NCI-H1092 (cell line): ENCODE measurements around the gene SNRPA1.
"Not testable (repeated sequence)": the region's sequence is repeated elsewhere in the genome, so short reads cannot be mapped to it uniquely, and the experiment has no call there.

Experiments used
- DNase-seq: peaks from one replicate; lab custom pipeline; 2025; lab: John Stamatoyannopoulos, UW

SNRPA1 gene

GRCh38 chr15:101293122-101293521, 1.9 kb downstream of the SNRPA1 start:
- no peak for DNase-seq

DNA sequence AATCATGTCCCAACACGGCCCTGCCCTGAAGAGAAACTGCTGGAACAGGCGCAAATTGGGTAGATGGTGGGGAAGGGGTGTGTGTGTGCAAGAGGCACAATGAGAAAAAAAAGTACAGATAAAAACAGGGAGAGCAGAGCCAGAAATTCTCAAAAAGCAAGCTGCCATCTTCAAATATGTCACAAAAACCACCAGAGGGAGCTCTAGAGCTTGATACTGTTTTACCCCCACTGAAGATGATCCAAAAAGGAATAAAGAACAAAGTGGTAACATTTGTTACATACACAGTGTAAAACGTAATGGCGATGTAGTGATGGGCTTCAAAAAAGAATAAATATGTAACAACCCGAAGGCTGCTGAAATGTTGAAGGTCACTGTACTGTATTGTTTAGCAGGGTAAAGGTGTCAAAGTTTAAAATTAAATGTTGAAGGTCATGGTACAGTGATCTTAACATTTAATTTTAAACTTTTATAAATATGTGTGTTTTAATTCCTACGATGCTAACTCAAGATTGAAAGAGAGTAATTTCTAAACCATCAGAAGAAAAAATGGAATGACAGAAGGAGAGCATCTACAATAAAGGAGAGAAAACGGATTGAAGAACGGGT, 6.0 kb downstream of the SNRPA1 start:
- DNase-seq, result peak; percentile 9

DNA sequence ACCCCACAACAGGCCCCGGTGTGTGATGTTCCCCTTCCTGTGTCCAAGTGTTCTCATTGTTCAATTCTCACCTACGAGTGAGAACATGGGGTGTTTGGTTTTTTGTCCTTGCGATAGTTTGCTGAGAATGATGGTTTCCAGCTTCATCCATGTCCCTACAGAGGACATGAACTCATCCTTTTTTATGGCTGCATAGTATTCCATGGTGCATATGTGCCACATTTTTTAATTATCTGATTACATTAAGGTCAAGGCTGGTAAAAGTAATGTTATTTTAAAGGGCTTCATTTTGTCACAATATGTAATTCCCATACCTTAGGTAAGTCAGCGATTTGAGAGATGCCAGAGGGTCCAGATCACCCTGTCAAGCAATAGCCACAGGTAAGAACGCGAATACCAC, 7.7 kb downstream of the SNRPA1 start:
- not testable (repeated sequence) for DNase-seq

GRCh38 chr15:101286471-101287114, 8.5 kb downstream of the SNRPA1 start:
- DNase-seq, result no peak

DNA sequence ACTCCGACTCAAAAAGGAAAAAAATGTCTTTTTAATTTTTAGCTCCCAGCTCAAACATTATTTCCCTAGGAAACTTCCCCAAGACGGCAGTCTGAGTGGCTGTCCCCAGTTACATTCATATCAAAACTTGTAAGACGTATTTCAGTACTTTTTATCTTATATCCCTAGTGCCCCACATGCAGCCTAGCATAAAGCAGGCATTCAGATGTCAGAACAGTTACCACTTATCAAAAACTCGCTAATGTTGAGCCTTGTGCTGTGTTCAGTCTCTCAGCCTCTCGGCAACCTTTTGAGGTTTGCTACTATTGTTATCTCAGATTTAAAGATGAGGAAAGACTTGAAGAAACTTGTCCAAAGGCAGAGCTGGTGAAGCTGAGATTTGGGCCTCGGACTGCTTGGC, 11.1 kb downstream of the SNRPA1 start:
- no peak for DNase-seq

DNA sequence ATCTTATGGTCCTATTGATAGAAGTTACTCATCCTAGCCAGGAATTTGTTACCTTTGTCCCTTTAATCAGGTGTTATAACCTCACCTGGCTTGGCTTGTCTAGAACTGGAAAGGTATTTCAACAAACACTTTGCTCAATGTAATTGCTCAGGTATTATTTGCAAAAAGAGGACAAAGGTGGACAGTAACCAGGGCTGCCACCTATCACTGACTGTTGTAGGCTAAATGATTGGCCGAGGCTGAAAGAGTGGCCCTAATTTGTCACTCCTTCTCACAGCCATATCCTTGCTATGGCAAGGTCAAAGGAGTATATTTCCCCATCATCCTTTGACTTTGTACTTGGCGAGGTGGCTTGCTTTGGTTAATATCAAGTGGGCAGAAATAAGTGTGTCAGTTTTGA, 15.0 kb downstream of the SNRPA1 start:
- DNase-seq, result no peak

DNA sequence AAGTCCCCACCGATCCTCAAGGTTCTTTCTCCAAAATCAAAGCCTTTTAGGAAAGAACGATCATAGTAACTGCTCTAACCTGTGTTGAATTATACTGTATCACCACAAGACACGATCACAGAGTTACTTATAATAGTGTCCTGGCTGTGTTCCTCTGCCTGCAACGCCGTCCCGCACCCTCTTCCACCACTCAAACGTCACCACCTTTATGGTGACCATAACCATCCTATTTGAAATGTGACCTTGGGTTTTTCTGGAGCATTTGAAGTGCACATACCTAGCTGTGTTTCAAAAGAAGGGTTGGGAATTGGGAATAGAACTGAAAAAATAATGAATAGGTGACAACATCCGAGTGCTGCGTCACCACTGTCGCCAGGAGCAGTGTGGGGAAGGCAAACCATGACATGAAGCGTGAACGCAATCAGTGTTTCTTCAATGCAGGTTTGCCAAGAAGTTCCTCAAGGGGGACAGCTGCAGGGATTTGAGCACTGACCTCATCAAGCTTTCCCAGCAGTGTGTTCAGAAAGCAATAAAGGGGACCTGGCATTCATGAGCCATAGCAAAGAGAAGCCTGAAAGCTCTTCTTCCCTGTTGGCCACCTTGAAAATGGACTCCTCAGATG, 17.0 kb downstream of the SNRPA1 start:
- DNase-seq, result no peak

DNA sequence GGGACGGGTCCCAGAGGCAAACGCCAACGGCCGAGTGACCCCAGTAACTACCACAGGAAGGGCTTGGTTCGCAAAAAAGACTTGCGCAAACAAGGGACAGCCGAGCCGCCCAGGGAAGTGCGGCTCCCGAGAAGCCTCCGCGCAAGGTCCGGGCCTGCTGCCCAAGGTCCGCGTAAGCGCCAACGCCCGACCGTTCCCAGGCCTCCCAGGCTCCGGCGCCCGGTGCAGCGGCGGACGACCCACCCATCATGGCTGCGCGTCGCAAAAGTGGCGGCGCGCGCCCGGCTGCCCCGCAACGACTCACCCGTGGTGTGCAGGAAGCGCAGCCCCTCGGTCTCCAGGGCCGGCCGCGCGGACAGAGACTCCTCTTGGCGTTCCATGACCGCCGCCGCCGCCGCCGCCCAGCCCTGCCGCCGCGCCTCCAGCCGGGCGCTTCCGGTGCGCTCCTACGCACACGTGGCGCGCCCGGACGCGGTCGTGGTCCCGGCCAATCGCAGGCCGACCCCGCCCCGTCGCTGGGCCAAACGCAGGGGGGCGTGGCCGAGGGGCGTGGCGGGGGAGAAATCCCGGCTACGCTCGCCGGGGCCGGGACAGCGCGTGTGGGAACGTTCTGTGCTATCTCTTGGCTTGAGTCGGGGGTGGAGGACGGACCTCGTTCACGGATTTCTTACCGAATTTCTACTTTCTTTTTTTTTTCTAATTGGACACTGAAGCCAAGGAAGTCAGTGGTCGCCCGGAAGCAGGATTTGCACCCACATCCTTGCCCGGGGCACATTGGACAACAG, 17.8 kb downstream of the SNRPA1 start, which contains the start of gene SELENOS:
Gene SELENOS, minus strand, starts transcription at position 448 of the 785 bp plus-strand sequence. Its CDS starts 68 bp downstream, at position 380.
- peak; percentile 71 for DNase-seq

DNA sequence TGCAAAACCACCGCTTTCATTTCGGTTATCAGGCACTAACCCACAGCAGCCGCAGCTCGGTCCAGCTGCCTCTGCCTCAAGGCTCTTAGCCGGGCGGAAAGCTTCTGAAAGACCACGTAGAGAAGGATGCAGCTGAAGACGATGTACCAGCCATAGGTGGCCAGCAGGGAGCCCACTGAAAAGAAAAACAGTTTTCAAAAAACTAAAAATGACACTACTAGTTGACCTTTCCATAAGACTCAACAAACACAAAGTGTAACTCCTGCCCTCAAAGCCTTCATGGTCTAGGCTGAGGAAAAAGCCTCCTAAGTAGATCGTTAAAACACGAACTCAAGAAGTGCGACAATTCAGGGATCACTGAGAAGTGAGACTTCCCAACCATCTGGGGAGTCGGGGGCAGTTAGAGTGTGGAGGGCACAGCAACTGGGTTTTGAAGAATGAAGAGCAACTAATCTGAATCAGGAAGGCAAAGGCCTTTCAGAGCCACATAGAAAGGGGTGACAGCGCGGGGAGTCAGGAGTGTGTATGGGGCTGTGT, 18.5 kb downstream of the SNRPA1 start:
- DNase-seq, result no peak

DNA sequence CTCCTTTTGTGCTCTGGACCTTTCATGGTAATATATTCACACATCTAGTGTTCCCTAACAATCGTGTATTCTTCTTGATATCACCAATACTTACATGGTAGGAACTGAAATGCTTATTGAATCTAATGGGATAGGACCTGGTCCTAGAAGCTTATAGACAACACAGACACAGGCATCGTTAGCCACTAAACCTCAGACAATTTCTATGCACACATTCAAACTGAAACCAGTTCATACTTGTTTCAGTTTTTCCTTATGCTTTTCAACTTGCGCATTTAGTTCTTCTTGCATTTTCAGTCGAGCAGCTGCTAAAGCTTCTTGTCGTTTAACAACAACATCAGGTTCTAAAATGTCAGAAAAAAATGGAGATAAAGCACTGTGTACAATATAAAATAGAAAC, 20.0 kb downstream of the SNRPA1 start:
- DNase-seq, result no peak

- DNase-seq, result no peak
Measured at GRCh38 chr15:101273534-101273933, 21.5 kb downstream of the SNRPA1 start.

DNA sequence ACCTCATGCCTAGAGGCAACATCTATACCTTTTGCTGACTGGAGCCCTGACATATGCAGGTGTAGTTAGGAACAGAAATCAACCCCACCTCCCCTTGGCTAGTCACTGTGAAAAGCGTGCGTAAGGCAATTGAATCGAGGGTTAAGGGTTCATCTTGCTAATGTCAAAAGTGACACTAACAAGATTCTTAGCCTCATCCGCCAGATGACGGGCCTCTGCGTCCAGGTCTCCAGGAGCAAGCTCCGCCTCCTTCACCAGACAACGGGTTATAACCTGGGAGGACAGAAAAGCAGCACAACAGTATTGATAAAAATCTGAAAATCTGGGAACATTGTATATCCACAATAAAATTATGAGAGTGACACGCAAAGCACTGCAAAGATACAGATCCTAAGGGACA, 22.5 kb downstream of the SNRPA1 start:
- no peak for DNase-seq

GRCh38 chr15:101269479-101270223, 25.4 kb downstream of the SNRPA1 start:
- no peak for DNase-seq

DNA sequence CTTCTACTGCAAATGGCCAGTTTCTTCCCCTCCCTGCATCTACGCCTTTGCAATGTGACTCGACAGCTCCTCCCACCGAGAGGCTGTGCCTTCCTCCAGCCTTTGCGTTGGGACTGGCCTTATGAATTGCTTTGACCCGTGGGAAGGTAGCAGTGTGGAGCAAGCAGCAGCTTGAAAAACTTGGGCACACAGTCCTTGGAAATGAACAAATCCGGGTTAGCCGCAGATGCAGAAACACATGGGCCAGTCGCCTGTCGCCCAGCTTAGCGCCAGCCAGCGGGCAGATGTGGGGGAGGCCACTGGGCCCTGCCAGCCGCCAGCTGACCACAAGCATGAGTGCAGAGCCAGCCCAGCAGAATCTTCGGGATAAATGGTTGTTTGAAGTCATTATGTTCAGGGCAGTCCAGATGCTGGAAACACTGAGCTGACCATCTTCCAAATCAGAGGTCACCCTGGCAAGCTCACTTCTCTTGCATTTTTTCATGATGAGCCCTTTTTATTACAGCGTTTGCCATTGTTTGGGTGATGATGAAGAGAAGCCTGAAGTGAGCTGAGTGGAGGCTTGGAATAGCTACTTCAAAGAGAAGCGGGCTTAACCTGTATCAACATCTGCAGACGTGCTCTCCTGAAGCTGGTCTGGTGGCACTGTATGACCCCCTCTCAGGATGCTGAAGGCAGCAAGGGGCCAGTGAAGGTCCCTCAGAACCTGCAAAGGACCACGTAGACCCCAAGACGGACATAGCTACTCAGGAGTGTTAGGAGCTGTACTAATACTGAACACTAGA, 27.5 kb downstream of the SNRPA1 start:
- DNase-seq, result no peak

DNA sequence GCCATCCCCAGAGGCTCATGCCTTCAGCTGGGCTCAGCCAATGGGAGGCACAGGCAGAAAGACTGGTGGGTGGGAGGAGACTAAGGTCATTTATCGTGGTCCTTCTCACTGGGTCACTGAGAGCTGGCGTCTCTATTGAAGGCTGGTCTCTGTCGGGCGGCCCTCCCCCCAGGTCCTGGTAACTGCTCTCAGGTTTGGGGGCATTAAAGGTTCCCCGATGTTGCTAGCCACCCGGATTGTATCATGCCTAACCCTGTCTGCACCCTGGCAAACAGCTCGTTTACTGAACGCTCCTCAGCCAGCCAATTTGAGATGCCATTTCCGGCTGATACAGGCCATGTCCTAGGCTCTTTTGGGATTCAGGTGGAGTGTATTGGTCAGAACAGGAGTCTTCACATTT, 28.3 kb downstream of the SNRPA1 start:
- no peak for DNase-seq

DNA sequence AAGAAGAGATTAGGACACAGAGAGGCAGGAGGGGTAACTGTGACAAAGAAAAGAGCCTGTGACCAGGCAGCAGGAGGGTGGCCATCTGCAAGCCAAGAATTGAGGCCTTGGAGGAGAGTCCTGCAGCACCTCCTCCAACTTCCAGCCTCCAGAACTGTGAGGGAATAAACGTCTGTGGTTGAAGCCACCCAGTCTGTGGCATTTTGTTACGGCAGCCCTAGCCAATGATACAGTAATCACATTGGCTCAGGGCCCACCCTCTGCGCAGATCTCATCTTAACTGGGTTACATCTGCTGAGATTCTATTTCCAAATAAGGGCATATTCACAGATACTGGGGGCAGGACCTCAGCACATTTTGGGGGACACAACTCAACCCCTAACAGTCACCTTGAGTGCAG, 29.0 kb downstream of the SNRPA1 start:
- no peak for DNase-seq

GRCh38 chr15:101264911-101265641, 30.0 kb downstream of the SNRPA1 start:
- no peak for DNase-seq

- DNase-seq, result no peak
Measured at GRCh38 chr15:101264011-101264410, 31.0 kb downstream of the SNRPA1 start.

- no peak for DNase-seq
Measured at GRCh38 chr15:101262551-101262950, 32.5 kb downstream of the SNRPA1 start.
